ENCODE results near the gene RCVRN. TPM values are rescaled to one million over a fixed set of nuclear protein-coding genes. Genes with fewer than 3 reads are reported as not detected.

The RCVRN gene
- total and polyA plus RNA-seq, 2 of the 4 experiments (the other 2 are of a cell fraction): not detected

DNA sequence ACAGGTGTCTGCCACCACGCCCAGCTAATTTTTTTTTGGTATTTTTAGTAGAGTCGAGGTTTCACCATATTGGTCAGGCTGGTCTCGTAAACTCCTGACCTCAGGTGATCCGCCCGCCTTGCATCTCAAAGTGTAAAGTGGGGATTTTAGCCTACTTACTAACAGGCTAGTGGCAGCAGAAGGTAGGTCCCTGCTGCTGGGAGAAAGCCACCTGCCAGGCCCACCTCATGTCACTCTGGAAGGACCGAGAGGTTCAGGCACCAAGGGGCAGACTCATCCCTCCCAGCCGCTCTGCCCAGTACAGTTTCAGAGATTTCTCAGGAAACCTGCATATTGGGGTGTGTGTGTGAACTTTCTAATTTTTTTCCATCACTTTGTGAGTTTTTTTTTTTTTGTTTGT is 2.1 kb upstream of the RCVRN start:
- Histone ChIP-seq H4K5ac (ENCODE audit: low read depth, low read length) (no peak overlapping the region), H3K9me1 (ENCODE audit: insufficient read depth, low read length) (no peaks in the 10 kb centered on the region; the same call in 1 of the 2 replicates), H2BK20ac (ENCODE audit: low read depth, low read length) (no peak overlapping the region), H3K56ac (ENCODE audit: extremely low read depth, insufficient read depth, low read length) (no peak overlapping the region), H3K9me3 (ENCODE audit: control insufficient read depth, insufficient read depth, low read length) (no peaks in the 10 kb centered on the region), H3K4me1 (ENCODE audit: control insufficient read depth, insufficient read depth, low read length) (peaks cover 20% of the 10 kb centered on the region), H3K9ac (ENCODE audit: low read depth, low read length) (no peak overlapping the region), H3K23ac (ENCODE audit: low read depth, low read length) (no peak overlapping the region), H2BK15ac (ENCODE audit: low read depth, low read length) (no peak overlapping the region), H4K8ac (ENCODE audit: low read depth in 2 of 2, low read length in 2 of 2) (no peak overlapping the region), H3K18ac (ENCODE audit: low read depth, low read length) (no peak overlapping the region), H3K36me3 (ENCODE audit: control insufficient read depth, insufficient read depth, low read length) (no peaks in the 10 kb centered on the region), H3K79me1 (ENCODE audit: low read depth in 1 of 2, low read length in 2 of 2) (no peaks in the 10 kb centered on the region), H3K14ac (replicated peaks; ENCODE audit: low read depth, low read length) (no peak overlapping the region), H3K27ac (ENCODE audit: insufficient read depth, low read length) (no peak overlapping the region), H3K4me2 (ENCODE audit: low read depth, low read length) (no peak overlapping the region), H3K27me3 (ENCODE audit: control insufficient read depth, insufficient read depth, low read length) (no peaks in the 10 kb centered on the region), H4K20me1 (ENCODE audit: insufficient read depth, low read length) (no peaks in the 10 kb centered on the region), H2BK120ac (ENCODE audit: low read depth, low read length) (no peak overlapping the region), H3K4me3 (ENCODE audit: insufficient read depth, low read depth, low read length) (no peak overlapping the region), H2AK9ac (replicated peaks; ENCODE audit: low read depth, low read length, poor library complexity) (no peak overlapping the region), H4K91ac (ENCODE audit: insufficient read depth, low read depth, low read length) (no peak overlapping the region), H2AK5ac (ENCODE audit: low read depth, low read length) (no peak overlapping the region), H2BK5ac (ENCODE audit: low read depth, low read length, poor library complexity, severe bottlenecking) (no peak overlapping the region), H2AFZ (replicated peaks; ENCODE audit: low read length, poor library complexity) (no peak overlapping the region), H3K4ac (ENCODE audit: low read depth, low read length) (no peak overlapping the region)
- CTCF ChIA-PET: no interaction called here
- dilution Hi-C loops (cut with HindIII; ENCODE audit: low sequenced_read_pairs, unreplicated experiment): no loop called here
- DNase-seq (no peak), ATAC-seq (ENCODE audit: low read depth) (no peak)
- POLR2A ChIA-PET (ENCODE audit: unreplicated experiment): no interaction called here
- no peak for TF ChIP-seq CEBPB (IDR thresholded peaks at IDR 0.05; ENCODE audit: low read depth, low read length)
- no peak for TF ChIP-seq MAFK (IDR thresholded peaks at IDR 0.05; ENCODE audit: low read depth, low read length)
- no peak for TF ChIP-seq RFX5 (IDR thresholded peaks at IDR 0.05; ENCODE audit: low read depth, low read length)
- TF ChIP-seq, protein P1, sequence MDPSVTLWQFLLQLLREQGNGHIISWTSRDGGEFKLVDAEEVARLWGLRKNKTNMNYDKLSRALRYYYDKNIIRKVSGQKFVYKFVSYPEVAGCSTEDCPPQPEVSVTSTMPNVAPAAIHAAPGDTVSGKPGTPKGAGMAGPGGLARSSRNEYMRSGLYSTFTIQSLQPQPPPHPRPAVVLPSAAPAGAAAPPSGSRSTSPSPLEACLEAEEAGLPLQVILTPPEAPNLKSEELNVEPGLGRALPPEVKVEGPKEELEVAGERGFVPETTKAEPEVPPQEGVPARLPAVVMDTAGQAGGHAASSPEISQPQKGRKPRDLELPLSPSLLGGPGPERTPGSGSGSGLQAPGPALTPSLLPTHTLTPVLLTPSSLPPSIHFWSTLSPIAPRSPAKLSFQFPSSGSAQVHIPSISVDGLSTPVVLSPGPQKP (IDR thresholded peaks at IDR 0.05; ENCODE audit: borderline replicate concordance, low read depth, low read length): no peak
- TF ChIP-seq RAD21 (IDR thresholded peaks at IDR 0.05; ENCODE audit: low read length): no peak
- TF ChIP-seq POLR2A (IDR thresholded peaks at IDR 0.05; ENCODE audit: low read depth, low read length): no peak
- no peak for TF ChIP-seq CHD1 (IDR thresholded peaks at IDR 0.05; ENCODE audit: low read depth, low read length)
- TF ChIP-seq SMC3 (IDR thresholded peaks at IDR 0.05; ENCODE audit: low read depth, low read length): no peak
- TF ChIP-seq NFE2L2 (IDR thresholded peaks at IDR 0.05; ENCODE audit: low read depth, low read length): no peak
- TF ChIP-seq, protein P2, sequence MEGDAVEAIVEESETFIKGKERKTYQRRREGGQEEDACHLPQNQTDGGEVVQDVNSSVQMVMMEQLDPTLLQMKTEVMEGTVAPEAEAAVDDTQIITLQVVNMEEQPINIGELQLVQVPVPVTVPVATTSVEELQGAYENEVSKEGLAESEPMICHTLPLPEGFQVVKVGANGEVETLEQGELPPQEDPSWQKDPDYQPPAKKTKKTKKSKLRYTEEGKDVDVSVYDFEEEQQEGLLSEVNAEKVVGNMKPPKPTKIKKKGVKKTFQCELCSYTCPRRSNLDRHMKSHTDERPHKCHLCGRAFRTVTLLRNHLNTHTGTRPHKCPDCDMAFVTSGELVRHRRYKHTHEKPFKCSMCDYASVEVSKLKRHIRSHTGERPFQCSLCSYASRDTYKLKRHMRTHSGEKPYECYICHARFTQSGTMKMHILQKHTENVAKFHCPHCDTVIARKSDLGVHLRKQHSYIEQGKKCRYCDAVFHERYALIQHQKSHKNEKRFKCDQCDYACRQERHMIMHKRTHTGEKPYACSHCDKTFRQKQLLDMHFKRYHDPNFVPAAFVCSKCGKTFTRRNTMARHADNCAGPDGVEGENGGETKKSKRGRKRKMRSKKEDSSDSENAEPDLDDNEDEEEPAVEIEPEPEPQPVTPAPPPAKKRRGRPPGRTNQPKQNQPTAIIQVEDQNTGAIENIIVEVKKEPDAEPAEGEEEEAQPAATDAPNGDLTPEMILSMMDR (conservative IDR thresholded peaks at IDR 0.05; ENCODE audit: low read depth, low read length): no peak
- TF ChIP-seq BHLHE40 (IDR thresholded peaks at IDR 0.05; ENCODE audit: low read depth, low read length): no peak
- TF ChIP-seq, protein P3, sequence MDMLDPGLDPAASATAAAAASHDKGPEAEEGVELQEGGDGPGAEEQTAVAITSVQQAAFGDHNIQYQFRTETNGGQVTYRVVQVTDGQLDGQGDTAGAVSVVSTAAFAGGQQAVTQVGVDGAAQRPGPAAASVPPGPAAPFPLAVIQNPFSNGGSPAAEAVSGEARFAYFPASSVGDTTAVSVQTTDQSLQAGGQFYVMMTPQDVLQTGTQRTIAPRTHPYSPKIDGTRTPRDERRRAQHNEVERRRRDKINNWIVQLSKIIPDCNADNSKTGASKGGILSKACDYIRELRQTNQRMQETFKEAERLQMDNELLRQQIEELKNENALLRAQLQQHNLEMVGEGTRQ (IDR thresholded peaks at IDR 0.05; ENCODE audit: low read depth, low read length): no peak
- in situ Hi-C loops (cut with MboI; ENCODE audit: low sequenced_read_pairs): no loop called here
- intact Hi-C loops (cut with micrococcal nuclease): no loop called here
- no TSS peak for BruUV-seq (replicated peaks)
- 90% methylated on average over 2 of the region's 7 CpGs; no CpG with 5 or more reads in 1 of the 2 experiments for WGBS, 2 experiments (ENCODE audit: extremely low coverage in 2 of 2, insufficient read length in 1 of 2)

All from IMR-90 (cell line).